ENCODE results near the gene OR10G7.

OR10G7 gene

GRCh38 chr11:124041254-124041653 is at the start of gene OR10G7:
Gene OR10G7, minus strand, starts transcription at chr11:124041325. Its CDS starts 2,324 bp downstream, at chr11:124039001.
- DNase-seq (ENCODE audit: extremely low read depth in 1 of 2, low read depth in 1 of 2) = no peak

GRCh38 chr11:124085997-124086846 is 45.1 kb upstream of the OR10G7 start:
- DNase-seq (ENCODE audit: extremely low read depth in 1 of 2, low read depth in 1 of 2) = no peak

- DNase-seq (ENCODE audit: extremely low read depth in 1 of 2, low read depth in 1 of 2) = no peak
Measured at GRCh38 chr11:124085583-124085982, 44.5 kb upstream of the OR10G7 start.

- DNase-seq (ENCODE audit: extremely low read depth in 1 of 2, low read depth in 1 of 2) = no peak
Measured at GRCh38 chr11:124082371-124082770, 41.2 kb upstream of the OR10G7 start.

GRCh38 chr11:124081483-124081882 is 40.4 kb upstream of the OR10G7 start:
- no peak for DNase-seq (ENCODE audit: extremely low read depth in 1 of 2, low read depth in 1 of 2)

GRCh38 chr11:124080327-124081001 is 39.3 kb upstream of the OR10G7 start:
- DNase-seq (ENCODE audit: extremely low read depth in 1 of 2, low read depth in 1 of 2) = no peak

GRCh38 chr11:124079631-124080326 is 38.7 kb upstream of the OR10G7 start:
- no peak for DNase-seq (ENCODE audit: extremely low read depth in 1 of 2, low read depth in 1 of 2)

GRCh38 chr11:124078591-124078990 is 37.5 kb upstream of the OR10G7 start:
- DNase-seq (ENCODE audit: extremely low read depth in 1 of 2, low read depth in 1 of 2) = no peak

- DNase-seq (ENCODE audit: extremely low read depth in 1 of 2, low read depth in 1 of 2) = no peak
Measured at GRCh38 chr11:124077266-124077665, 36.1 kb upstream of the OR10G7 start.

GRCh38 chr11:124075841-124076651 is 34.9 kb upstream of the OR10G7 start:
- no peak for DNase-seq (ENCODE audit: extremely low read depth in 1 of 2, low read depth in 1 of 2)

- no peak for DNase-seq (ENCODE audit: extremely low read depth in 1 of 2, low read depth in 1 of 2)
Measured at GRCh38 chr11:124075492-124075840, 34.3 kb upstream of the OR10G7 start.

GRCh38 chr11:124074554-124074953 is 33.4 kb upstream of the OR10G7 start:
- DNase-seq (ENCODE audit: extremely low read depth in 1 of 2, low read depth in 1 of 2) = no peak

- no peak for DNase-seq (ENCODE audit: extremely low read depth in 1 of 2, low read depth in 1 of 2)
Measured at GRCh38 chr11:124072147-124072546, 31.0 kb upstream of the OR10G7 start.

GRCh38 chr11:124071623-124071948 is 30.5 kb upstream of the OR10G7 start:
- DNase-seq (ENCODE audit: extremely low read depth in 1 of 2, low read depth in 1 of 2) = no peak

GRCh38 chr11:124070915-124071622 is 29.9 kb upstream of the OR10G7 start:
- DNase-seq (ENCODE audit: extremely low read depth in 1 of 2, low read depth in 1 of 2) = peak; percentile 5 to 44

- no peak for DNase-seq (ENCODE audit: extremely low read depth in 1 of 2, low read depth in 1 of 2)
Measured at GRCh38 chr11:124069429-124070401, 28.6 kb upstream of the OR10G7 start.

GRCh38 chr11:124068601-124069110 is 27.5 kb upstream of the OR10G7 start:
- no peak for DNase-seq (ENCODE audit: extremely low read depth in 1 of 2, low read depth in 1 of 2)

- no peak for DNase-seq (ENCODE audit: extremely low read depth in 1 of 2, low read depth in 1 of 2)
Measured at GRCh38 chr11:124052966-124053365, 11.8 kb upstream of the OR10G7 start.

GRCh38 chr11:124050748-124051147 is 9.6 kb upstream of the OR10G7 start:
- no peak for DNase-seq (ENCODE audit: extremely low read depth in 1 of 2, low read depth in 1 of 2)

Measured in activated CD8-positive, alpha-beta memory T cell treated with anti-CD3 and anti-CD28 coated beads for 1 hour (primary cell).